RWPE2 (cell line): ENCODE results near the gene TNFRSF14.

Experiments used
- ATAC-seq: fragments of 200-7000 bp; cut with Tn5 transposase; 3 replicates; pipeline ENCODE4 v1.9.1; 2021; ENCODE audit warnings: low read depth
- DNase-seq: peaks from one replicate; pipeline ENCODE4 v3.0.0-alpha.2; 2020; ENCODE audit warnings: low spot score
- H3K27ac ChIP-seq: fragments of 450-650 bp; 2 replicates; pipeline ENCODE4 v1.5.1; 2017; ENCODE audit warnings: mild to moderate bottlenecking; ENCODE audit not compliant: poor library complexity, severe bottlenecking
- H3K27me3 ChIP-seq: fragments of 250-450 bp; sonication (Bioruptor Pico); 2 replicates; pipeline ENCODE4 v1.5.1; 2021; ENCODE audit warnings: mild to moderate bottlenecking, moderate library complexity; ENCODE audit not compliant: insufficient read depth, poor library complexity, severe bottlenecking
- H3K36me3 ChIP-seq: fragments of 250-450 bp; sonication (Bioruptor Pico); 2 replicates; pipeline ENCODE4 v1.5.1; 2020; ENCODE audit warnings: low read depth, mild to moderate bottlenecking, moderate library complexity
- H3K4me1 ChIP-seq: fragments of 250-450 bp; sonication (Bioruptor Pico); 2 replicates; pipeline ENCODE4 v1.5.1; 2021; ENCODE audit warnings: mild to moderate bottlenecking, moderate library complexity; ENCODE audit not compliant: insufficient read depth, poor library complexity, severe bottlenecking
- H3K4me3 ChIP-seq: fragments of 250-450 bp; sonication (Bioruptor Pico); 2 replicates; pipeline ENCODE4 v1.5.1; 2021; ENCODE audit warnings: mild to moderate bottlenecking, moderate library complexity; ENCODE audit not compliant: severe bottlenecking
- H3K9me3 ChIP-seq: fragments of 250-450 bp; sonication (Bioruptor Pico); 2 replicates; pipeline ENCODE4 v1.5.1; 2021; ENCODE audit warnings: mild to moderate bottlenecking, moderate library complexity; ENCODE audit not compliant: severe bottlenecking
- TF ChIP-seq, protein P1 (sequence below): fragments of 450-650 bp; IDR thresholded peaks from one replicate; pipeline ENCODE4 v1.5.1; 2017; ENCODE audit warnings: mild to moderate bottlenecking, moderate library complexity; ENCODE audit not compliant: poor library complexity, severe bottlenecking

Gene TNFRSF14

DNA sequence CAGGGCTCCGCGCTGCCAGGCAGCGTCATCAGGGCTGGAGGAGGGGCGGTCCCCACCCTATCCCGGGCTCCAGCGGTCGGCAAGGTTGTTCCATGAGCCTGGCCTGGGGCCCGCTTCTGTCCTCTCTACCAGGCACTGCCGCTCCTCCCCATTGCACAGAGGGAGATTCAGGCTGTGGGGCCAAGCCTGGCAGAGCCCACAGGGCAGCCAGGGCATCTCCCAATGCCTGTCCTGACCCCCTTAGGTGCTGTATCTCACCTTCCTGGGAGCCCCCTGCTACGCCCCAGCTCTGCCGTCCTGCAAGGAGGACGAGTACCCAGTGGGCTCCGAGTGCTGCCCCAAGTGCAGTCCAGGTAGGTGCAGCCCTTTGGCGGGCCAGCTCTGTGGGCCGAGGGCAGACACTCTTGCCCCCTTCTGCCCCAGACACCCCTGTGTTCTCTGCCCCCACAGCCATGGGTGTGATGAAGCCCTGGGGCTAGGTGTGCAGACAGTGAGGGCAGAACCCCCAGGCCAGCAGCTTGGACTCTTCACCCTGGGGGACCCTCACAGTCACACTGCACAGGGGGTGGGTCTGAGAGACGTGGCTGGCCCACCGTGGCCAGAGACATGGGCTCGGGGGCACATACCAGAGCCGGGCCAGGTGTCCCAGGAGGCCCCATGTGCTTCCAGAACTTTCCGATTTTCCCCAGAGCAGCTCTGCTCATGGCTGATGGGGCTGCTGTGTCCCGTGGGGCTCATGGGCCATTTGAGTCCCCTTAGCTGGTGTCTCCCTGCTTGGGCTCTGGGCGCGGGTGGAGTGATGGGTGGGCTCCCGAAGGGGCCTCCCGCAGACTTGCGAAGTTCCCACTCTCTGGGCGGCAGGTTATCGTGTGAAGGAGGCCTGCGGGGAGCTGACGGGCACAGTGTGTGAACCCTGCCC is 1.6 kb downstream of the TNFRSF14 start:
- no peak overlapping the region for H3K27ac ChIP-seq
- H3K4me3 ChIP-seq = no peak overlapping the region
- DNase-seq (no peak), ATAC-seq (no peak)
- TF ChIP-seq, protein P1, sequence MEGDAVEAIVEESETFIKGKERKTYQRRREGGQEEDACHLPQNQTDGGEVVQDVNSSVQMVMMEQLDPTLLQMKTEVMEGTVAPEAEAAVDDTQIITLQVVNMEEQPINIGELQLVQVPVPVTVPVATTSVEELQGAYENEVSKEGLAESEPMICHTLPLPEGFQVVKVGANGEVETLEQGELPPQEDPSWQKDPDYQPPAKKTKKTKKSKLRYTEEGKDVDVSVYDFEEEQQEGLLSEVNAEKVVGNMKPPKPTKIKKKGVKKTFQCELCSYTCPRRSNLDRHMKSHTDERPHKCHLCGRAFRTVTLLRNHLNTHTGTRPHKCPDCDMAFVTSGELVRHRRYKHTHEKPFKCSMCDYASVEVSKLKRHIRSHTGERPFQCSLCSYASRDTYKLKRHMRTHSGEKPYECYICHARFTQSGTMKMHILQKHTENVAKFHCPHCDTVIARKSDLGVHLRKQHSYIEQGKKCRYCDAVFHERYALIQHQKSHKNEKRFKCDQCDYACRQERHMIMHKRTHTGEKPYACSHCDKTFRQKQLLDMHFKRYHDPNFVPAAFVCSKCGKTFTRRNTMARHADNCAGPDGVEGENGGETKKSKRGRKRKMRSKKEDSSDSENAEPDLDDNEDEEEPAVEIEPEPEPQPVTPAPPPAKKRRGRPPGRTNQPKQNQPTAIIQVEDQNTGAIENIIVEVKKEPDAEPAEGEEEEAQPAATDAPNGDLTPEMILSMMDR = no peak
- peaks cover 5% of the 10 kb centered on the region for H3K4me1 ChIP-seq
- H3K27me3 ChIP-seq = no peaks in the 10 kb centered on the region
- H3K9me3 ChIP-seq = no peaks in the 10 kb centered on the region
- H3K36me3 ChIP-seq = no peaks in the 10 kb centered on the region

DNA sequence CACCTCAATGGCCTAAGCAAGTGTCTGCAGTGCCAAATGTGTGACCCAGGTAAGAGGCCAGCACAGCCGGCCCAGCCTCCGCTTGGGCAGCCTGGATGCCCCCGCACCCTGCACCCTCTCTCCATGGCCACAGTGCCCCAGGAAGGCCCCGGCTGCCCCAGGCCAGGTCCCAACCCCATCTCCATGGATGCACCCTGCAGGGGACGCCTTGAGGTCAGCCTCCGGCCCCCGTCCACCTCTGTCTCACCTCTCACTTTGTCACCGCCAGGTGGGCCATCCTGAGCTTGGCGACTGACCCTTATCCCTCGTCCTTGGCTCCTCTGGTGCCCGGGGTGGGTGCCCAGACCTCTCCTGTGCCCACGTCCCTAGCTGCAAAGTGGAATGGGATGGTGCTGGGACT is 2.2 kb downstream of the TNFRSF14 start:
- no peak overlapping the region for H3K4me3 ChIP-seq
- DNase-seq (no peak), ATAC-seq (no peak)
- no peaks in the 10 kb centered on the region for H3K36me3 ChIP-seq
- TF ChIP-seq, protein P1 = no peak
- no peaks in the 10 kb centered on the region for H3K27me3 ChIP-seq
- no peak overlapping the region for H3K27ac ChIP-seq
- H3K4me1 ChIP-seq = peaks cover 5% of the 10 kb centered on the region
- H3K9me3 ChIP-seq = no peaks in the 10 kb centered on the region

- H3K27me3 ChIP-seq = no peaks in the 10 kb centered on the region
- no peak overlapping the region for H3K27ac ChIP-seq
- ATAC-seq = no peak
- no peak overlapping the region for H3K4me3 ChIP-seq
- H3K4me1 ChIP-seq = peaks cover 5% of the 10 kb centered on the region
- H3K36me3 ChIP-seq = no peaks in the 10 kb centered on the region
- H3K9me3 ChIP-seq = no peaks in the 10 kb centered on the region
- no peak for DNase-seq
- TF ChIP-seq, protein P1 = no peak
Measured at GRCh38 chr1:2558861-2559260, 2.7 kb downstream of the TNFRSF14 start.

- Histone ChIP-seq H3K27ac (no peak overlapping the region), H3K36me3 (no peaks in the 10 kb centered on the region), H3K4me3 (no peak overlapping the region), H3K27me3 (no peaks in the 10 kb centered on the region), H3K9me3 (no peaks in the 10 kb centered on the region), H3K4me1 (peaks cover 5% of the 10 kb centered on the region)
- ATAC-seq (no peak), DNase-seq (no peak)
- TF ChIP-seq, protein P1 = no peak
Measured at GRCh38 chr1:2559509-2560298, 3.5 kb downstream of the TNFRSF14 start.
